ENCODE results near the gene GALNTL6.
"Not testable (repeated sequence)": the region's sequence is repeated elsewhere in the genome, so short reads cannot be mapped to it uniquely, and the experiment has no call there.

The GALNTL6 gene

GRCh38 chr4:172709376-172709775 lies 896.2 kb downstream of the GALNTL6 start:
- no peak for TF ChIP-seq CTCF (IDR thresholded peaks at IDR 0.05; ENCODE audit: low read depth, low read length)
- Histone ChIP-seq H3K36me3 (no peaks in the 10 kb centered on the region), H3K4me3 (ENCODE audit: low read depth, low read length) (no peak overlapping the region), H3K4me1 (no peaks in the 10 kb centered on the region), H3K9me3 (no peaks in the 10 kb centered on the region), H3K27me3 (no peaks in the 10 kb centered on the region)
- no peak for DNase-seq

GRCh38 chr4:172716291-172716690 lies 903.1 kb downstream of the GALNTL6 start:
- H3K36me3 ChIP-seq: no peaks in the 10 kb centered on the region
- TF ChIP-seq CTCF (IDR thresholded peaks at IDR 0.05; ENCODE audit: low read depth, low read length): no peak
- no peaks in the 10 kb centered on the region for H3K4me1 ChIP-seq
- H3K27me3 ChIP-seq: no peaks in the 10 kb centered on the region
- no peak overlapping the region for H3K4me3 ChIP-seq (ENCODE audit: low read depth, low read length)
- DNase-seq: no peak
- no peaks in the 10 kb centered on the region for H3K9me3 ChIP-seq

- no peak for DNase-seq
- H3K27me3 ChIP-seq: no peaks in the 10 kb centered on the region
- H3K36me3 ChIP-seq: no peaks in the 10 kb centered on the region
- no peaks in the 10 kb centered on the region for H3K9me3 ChIP-seq
- no peak for TF ChIP-seq CTCF (IDR thresholded peaks at IDR 0.05; ENCODE audit: low read depth, low read length)
- no peak overlapping the region for H3K4me3 ChIP-seq (ENCODE audit: low read depth, low read length)
- no peaks in the 10 kb centered on the region for H3K4me1 ChIP-seq
These were observed 908.5 kb downstream of the GALNTL6 start for GRCh38 chr4:172721659-172722058.

GRCh38 chr4:172725581-172725980 lies 912.4 kb downstream of the GALNTL6 start:
- Histone ChIP-seq H3K9me3 (no peaks in the 10 kb centered on the region), H3K4me1 (no peaks in the 10 kb centered on the region), H3K36me3 (no peaks in the 10 kb centered on the region), H3K4me3 (ENCODE audit: low read depth, low read length) (no peak overlapping the region), H3K27me3 (no peaks in the 10 kb centered on the region)
- no peak for DNase-seq
- TF ChIP-seq CTCF (IDR thresholded peaks at IDR 0.05; ENCODE audit: low read depth, low read length): no peak

GRCh38 chr4:172726001-172726423 lies 912.8 kb downstream of the GALNTL6 start:
- Histone ChIP-seq H3K4me3 (ENCODE audit: low read depth, low read length) (no peak overlapping the region), H3K4me1 (no peaks in the 10 kb centered on the region), H3K27me3 (no peaks in the 10 kb centered on the region), H3K9me3 (no peaks in the 10 kb centered on the region), H3K36me3 (no peaks in the 10 kb centered on the region)
- no peak for DNase-seq
- TF ChIP-seq CTCF (IDR thresholded peaks at IDR 0.05; ENCODE audit: low read depth, low read length): no peak

- TF ChIP-seq CTCF (IDR thresholded peaks at IDR 0.05; ENCODE audit: low read depth, low read length): no peak
- Histone ChIP-seq H3K36me3 (no peaks in the 10 kb centered on the region), H3K9me3 (no peaks in the 10 kb centered on the region), H3K4me1 (no peaks in the 10 kb centered on the region), H3K27me3 (no peaks in the 10 kb centered on the region), H3K4me3 (ENCODE audit: low read depth, low read length) (no peak overlapping the region)
- DNase-seq: no peak
These were observed 914.4 kb downstream of the GALNTL6 start for GRCh38 chr4:172727631-172728030.

- H3K4me3 ChIP-seq (ENCODE audit: low read depth, low read length); H3K36me3 ChIP-seq; H3K27me3 ChIP-seq; H3K4me1 ChIP-seq; DNase-seq; H3K9me3 ChIP-seq: not testable (repeated sequence)
These were observed 920.4 kb downstream of the GALNTL6 start for GRCh38 chr4:172733645-172734044.

All from BE2C (cell line).